ENCODE data around the gene CEP128.

CEP128 gene

GRCh38 chr14:80770114-80770908 is 171.2 kb downstream of the CEP128 start:
- H3K9me3 ChIP-seq = peaks cover 0 to 8% (median 0%) of the 10 kb centered on the region in 3 donors
- no peaks in the 10 kb centered on the region for H3K4me1 ChIP-seq
- H3K27me3 ChIP-seq = no peaks in the 10 kb centered on the region
- no peaks in the 10 kb centered on the region for H3K36me3 ChIP-seq
- intact Hi-C loops (cut with DNase I; ENCODE audit: low total_unique reads) = no loop called here
- TF ChIP-seq CTCF (IDR thresholded peaks at IDR 0.05) = no peak
- no peak for DNase-seq
- H3K27ac ChIP-seq = no peak overlapping the region
- no peak overlapping the region for H3K4me3 ChIP-seq

- H3K27me3 ChIP-seq = no peaks in the 10 kb centered on the region
- no peaks in the 10 kb centered on the region for H3K36me3 ChIP-seq
- TF ChIP-seq CTCF (IDR thresholded peaks at IDR 0.05) = no peak
- H3K4me1 ChIP-seq = no peaks in the 10 kb centered on the region
- intact Hi-C loops (cut with DNase I; ENCODE audit: low total_unique reads) = no loop called here
- peaks cover 0 to 8% (median 0%) of the 10 kb centered on the region in 3 donors for H3K9me3 ChIP-seq
- DNase-seq = no peak
- H3K27ac ChIP-seq = no peak overlapping the region
- H3K4me3 ChIP-seq = no peak overlapping the region
These were observed 172.9 kb downstream of the CEP128 start for GRCh38 chr14:80768646-80769045.

- H3K27ac ChIP-seq = no peak overlapping the region
- no peak overlapping the region for H3K4me3 ChIP-seq
- H3K36me3 ChIP-seq = no peaks in the 10 kb centered on the region
- no peaks in the 10 kb centered on the region for H3K4me1 ChIP-seq
- DNase-seq = no peak
- no peaks in the 10 kb centered on the region for H3K27me3 ChIP-seq
- no peaks in the 10 kb centered on the region for H3K9me3 ChIP-seq
- intact Hi-C loops (cut with DNase I; ENCODE audit: low total_unique reads) = no loop called here
- no peak for TF ChIP-seq CTCF (IDR thresholded peaks at IDR 0.05)
These were observed 176.5 kb downstream of the CEP128 start for GRCh38 chr14:80764921-80765507.

GRCh38 chr14:80764496-80764895 is 177.0 kb downstream of the CEP128 start:
- TF ChIP-seq CTCF (IDR thresholded peaks at IDR 0.05) = no peak
- DNase-seq = no peak
- Histone ChIP-seq H3K4me3 (no peak overlapping the region), H3K36me3 (no peaks in the 10 kb centered on the region), H3K27ac (no peak overlapping the region), H3K9me3 (no peaks in the 10 kb centered on the region), H3K4me1 (no peaks in the 10 kb centered on the region), H3K27me3 (no peaks in the 10 kb centered on the region)
- intact Hi-C loops (cut with DNase I; ENCODE audit: low total_unique reads) = no loop called here

- Histone ChIP-seq H3K36me3 (no peaks in the 10 kb centered on the region), H3K27me3 (no peaks in the 10 kb centered on the region), H3K9me3 (no peaks in the 10 kb centered on the region), H3K27ac (no peak overlapping the region), H3K4me3 (no peak overlapping the region), H3K4me1 (no peaks in the 10 kb centered on the region)
- intact Hi-C loops (cut with DNase I; ENCODE audit: low total_unique reads) = no loop called here
- no peak for TF ChIP-seq CTCF (IDR thresholded peaks at IDR 0.05)
- DNase-seq = no peak
These were observed 178.8 kb downstream of the CEP128 start for GRCh38 chr14:80762641-80763228.

Data from tibial artery (tissue), 4 donors.